ENCODE results near the gene NLRP3.
"Not testable (repeated sequence)": the region's sequence is repeated elsewhere in the genome, so short reads cannot be mapped to it uniquely, and the experiment has no call there.

The NLRP3 gene

GRCh38 chr1:247415423-247416361 is at the start of gene NLRP3:
Gene NLRP3 (plus strand): TSS chr1:247416173. CDS start chr1:247418801, 2,628 bp downstream.
- peak; percentile 94 for ATAC-seq
- TF ChIP-seq TSHZ2 (CRISPR knock-in tag; IDR thresholded peaks at IDR 0.05) (no peak), TOX (CRISPR knock-in tag; IDR thresholded peaks at IDR 0.05; ENCODE audit: borderline replicate concordance) (no peak), ARNTL (CRISPR knock-in tag; IDR thresholded peaks at IDR 0.05; ENCODE audit: borderline replicate concordance, low read depth) (no peak), OSR1 (CRISPR knock-in tag; IDR thresholded peaks at IDR 0.05) (peak; percentile 41; the same call in 1 of the 2 replicates), ZNF8 (CRISPR knock-in tag; IDR thresholded peaks at IDR 0.05) (no peak)

DNA sequence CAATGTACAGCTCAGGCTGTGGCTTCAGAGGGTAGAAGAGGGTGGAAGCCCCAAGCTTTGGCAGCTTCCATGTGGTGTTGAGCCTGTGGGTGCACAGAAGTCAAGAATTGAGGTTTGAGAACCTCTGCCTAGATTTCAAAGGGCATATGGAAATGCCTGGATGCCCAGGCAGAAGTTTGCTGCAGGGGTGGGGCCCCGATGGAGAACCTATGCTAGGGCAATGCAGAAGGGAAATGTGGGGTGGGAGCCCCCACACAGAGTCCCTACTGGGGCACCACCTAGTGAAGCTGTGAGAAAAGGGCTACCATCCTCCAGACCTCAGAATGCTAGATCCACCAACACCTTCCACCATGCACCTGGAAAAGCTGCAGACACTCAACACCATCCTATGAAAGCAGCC is 49.6 kb upstream of the NLRP3 start:
- ATAC-seq, result not testable (repeated sequence)

GRCh38 chr1:247366926-247367645 is 48.9 kb upstream of the NLRP3 start:
- TF ChIP-seq SNAI2 (CRISPR knock-in tag; IDR thresholded peaks at IDR 0.05), result no peak
- TF ChIP-seq ZNF565 (CRISPR knock-in tag; conservative IDR thresholded peaks at IDR 0.05; ENCODE audit: low read depth), result no peak
- no peak for TF ChIP-seq ZFP3 (CRISPR knock-in tag; IDR thresholded peaks at IDR 0.05)
- ATAC-seq, result no peak

- peak; percentile 11 for ATAC-seq
- TF ChIP-seq ZC3H10 (CRISPR knock-in tag; IDR thresholded peaks at IDR 0.05), result peak; percentile 92
- TF ChIP-seq, protein P1, sequence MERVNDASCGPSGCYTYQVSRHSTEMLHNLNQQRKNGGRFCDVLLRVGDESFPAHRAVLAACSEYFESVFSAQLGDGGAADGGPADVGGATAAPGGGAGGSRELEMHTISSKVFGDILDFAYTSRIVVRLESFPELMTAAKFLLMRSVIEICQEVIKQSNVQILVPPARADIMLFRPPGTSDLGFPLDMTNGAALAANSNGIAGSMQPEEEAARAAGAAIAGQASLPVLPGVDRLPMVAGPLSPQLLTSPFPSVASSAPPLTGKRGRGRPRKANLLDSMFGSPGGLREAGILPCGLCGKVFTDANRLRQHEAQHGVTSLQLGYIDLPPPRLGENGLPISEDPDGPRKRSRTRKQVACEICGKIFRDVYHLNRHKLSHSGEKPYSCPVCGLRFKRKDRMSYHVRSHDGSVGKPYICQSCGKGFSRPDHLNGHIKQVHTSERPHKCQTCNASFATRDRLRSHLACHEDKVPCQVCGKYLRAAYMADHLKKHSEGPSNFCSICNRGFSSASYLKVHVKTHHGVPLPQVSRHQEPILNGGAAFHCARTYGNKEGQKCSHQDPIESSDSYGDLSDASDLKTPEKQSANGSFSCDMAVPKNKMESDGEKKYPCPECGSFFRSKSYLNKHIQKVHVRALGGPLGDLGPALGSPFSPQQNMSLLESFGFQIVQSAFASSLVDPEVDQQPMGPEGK (CRISPR knock-in tag; IDR thresholded peaks at IDR 0.05; ENCODE audit: borderline replicate concordance), result peak; percentile 67; the same call in 1 of the 2 replicates
- 0 out of 2 replicates have a peak, but pooled peaks have one; percentile 20 for TF ChIP-seq TOX (CRISPR knock-in tag; IDR thresholded peaks at IDR 0.05; ENCODE audit: borderline replicate concordance)
- peak; percentile 98 for TF ChIP-seq CSDC2 (CRISPR knock-in tag; IDR thresholded peaks at IDR 0.05)
- TF ChIP-seq OSR1 (CRISPR knock-in tag; IDR thresholded peaks at IDR 0.05), result peak; percentile 86; the same call in 1 of the 2 replicates
- TF ChIP-seq ZFP30 (CRISPR knock-in tag; IDR thresholded peaks at IDR 0.05), result no peak
- no peak for TF ChIP-seq ISL1 (CRISPR knock-in tag; IDR thresholded peaks at IDR 0.05)
Observed at GRCh38 chr1:247367786-247368422, 48.1 kb upstream of the NLRP3 start.

GRCh38 chr1:247368490-247369145 is 47.4 kb upstream of the NLRP3 start:
- TF ChIP-seq POU6F1 (CRISPR knock-in tag; IDR thresholded peaks at IDR 0.05; ENCODE audit: borderline replicate concordance, low read depth) (no peak), ZC3H10 (CRISPR knock-in tag; IDR thresholded peaks at IDR 0.05) (no peak), PPARA (CRISPR knock-in tag; IDR thresholded peaks at IDR 0.05; ENCODE audit: borderline replicate concordance) (no peak), SNAI2 (CRISPR knock-in tag; IDR thresholded peaks at IDR 0.05) (no peak), TOX (CRISPR knock-in tag; IDR thresholded peaks at IDR 0.05; ENCODE audit: borderline replicate concordance) (no peak), RARB (CRISPR knock-in tag; IDR thresholded peaks at IDR 0.05) (no peak), ARNTL (CRISPR knock-in tag; IDR thresholded peaks at IDR 0.05; ENCODE audit: borderline replicate concordance, low read depth) (no peak), ZFP3 (CRISPR knock-in tag; IDR thresholded peaks at IDR 0.05) (no peak), ZNF8 (CRISPR knock-in tag; IDR thresholded peaks at IDR 0.05) (no peak), ISL1 (CRISPR knock-in tag; IDR thresholded peaks at IDR 0.05) (no peak), ZNF565 (CRISPR knock-in tag; conservative IDR thresholded peaks at IDR 0.05; ENCODE audit: low read depth) (no peak), GLIS3 (CRISPR knock-in tag; IDR thresholded peaks at IDR 0.05) (no peak)
- TF ChIP-seq, protein P2, sequence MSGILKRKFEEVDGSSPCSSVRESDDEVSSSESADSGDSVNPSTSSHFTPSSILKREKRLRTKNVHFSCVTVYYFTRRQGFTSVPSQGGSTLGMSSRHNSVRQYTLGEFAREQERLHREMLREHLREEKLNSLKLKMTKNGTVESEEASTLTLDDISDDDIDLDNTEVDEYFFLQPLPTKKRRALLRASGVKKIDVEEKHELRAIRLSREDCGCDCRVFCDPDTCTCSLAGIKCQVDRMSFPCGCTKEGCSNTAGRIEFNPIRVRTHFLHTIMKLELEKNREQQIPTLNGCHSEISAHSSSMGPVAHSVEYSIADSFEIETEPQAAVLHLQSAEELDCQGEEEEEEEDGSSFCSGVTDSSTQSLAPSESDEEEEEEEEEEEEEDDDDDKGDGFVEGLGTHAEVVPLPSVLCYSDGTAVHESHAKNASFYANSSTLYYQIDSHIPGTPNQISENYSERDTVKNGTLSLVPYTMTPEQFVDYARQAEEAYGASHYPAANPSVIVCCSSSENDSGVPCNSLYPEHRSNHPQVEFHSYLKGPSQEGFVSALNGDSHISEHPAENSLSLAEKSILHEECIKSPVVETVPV (CRISPR knock-in tag; IDR thresholded peaks at IDR 0.05), result no peak
- TF ChIP-seq, protein P1 (CRISPR knock-in tag; IDR thresholded peaks at IDR 0.05; ENCODE audit: borderline replicate concordance), result no peak
- ATAC-seq, result no peak; the same call in 2 of the 3 replicates

Data from SK-N-SH treated with all-trans-retinoic acid at 6 μM for 48 hours (cell line).